ENCODE data around the gene KRTAP1-5.
"Not testable (repeated sequence)": the region's sequence is repeated elsewhere in the genome, so short reads cannot be mapped to it uniquely, and the experiment has no call there.

DNA sequence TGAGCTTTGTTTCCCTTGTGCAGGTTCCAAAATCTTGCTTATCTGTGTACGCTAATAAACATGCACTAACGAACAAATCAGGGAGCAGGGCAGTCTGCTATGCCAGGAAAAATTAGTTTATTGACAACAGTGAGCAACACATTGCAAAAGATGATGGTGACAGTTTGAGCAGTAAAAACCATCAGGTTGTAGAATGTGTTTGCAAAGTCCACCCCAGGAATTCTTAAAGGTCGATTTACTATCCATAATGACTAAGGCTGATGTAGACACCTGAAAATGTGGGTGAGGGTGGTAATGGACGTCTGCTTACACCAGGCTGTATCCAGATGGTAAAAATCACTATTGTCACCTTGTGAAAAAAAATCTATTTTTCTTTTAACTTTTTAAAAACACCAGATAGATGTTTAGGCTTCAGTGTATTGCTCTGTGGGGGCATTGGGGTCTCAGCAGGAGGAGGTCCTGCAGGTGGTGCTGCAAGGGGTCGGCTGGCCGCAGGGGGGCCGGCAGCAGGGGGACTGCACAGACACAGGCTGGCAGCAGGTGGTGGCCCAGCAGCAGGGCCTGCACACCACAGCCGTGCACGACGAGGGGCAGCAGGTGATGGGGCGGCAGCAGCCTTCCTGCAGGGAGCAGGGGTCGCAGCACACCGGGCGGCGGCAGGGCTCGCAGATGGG is 38.1 kb upstream of the KRTAP1-5 start:
- TF ChIP-seq CTCF, POLR2A (IDR thresholded peaks at IDR 0.05): not testable (repeated sequence)

Measured in Peyer's patch (tissue), 4 donors.